NCI-H1436 (cell line): ENCODE results near the gene INTS14.
A peak's percentile ranks its signal among the peaks of the same experiment; 100 is the strongest.

ENCODE experiments used
- DNase-seq: peaks from one replicate; lab custom pipeline; 2025; lab: John Stamatoyannopoulos, UW

Gene INTS14

DNA sequence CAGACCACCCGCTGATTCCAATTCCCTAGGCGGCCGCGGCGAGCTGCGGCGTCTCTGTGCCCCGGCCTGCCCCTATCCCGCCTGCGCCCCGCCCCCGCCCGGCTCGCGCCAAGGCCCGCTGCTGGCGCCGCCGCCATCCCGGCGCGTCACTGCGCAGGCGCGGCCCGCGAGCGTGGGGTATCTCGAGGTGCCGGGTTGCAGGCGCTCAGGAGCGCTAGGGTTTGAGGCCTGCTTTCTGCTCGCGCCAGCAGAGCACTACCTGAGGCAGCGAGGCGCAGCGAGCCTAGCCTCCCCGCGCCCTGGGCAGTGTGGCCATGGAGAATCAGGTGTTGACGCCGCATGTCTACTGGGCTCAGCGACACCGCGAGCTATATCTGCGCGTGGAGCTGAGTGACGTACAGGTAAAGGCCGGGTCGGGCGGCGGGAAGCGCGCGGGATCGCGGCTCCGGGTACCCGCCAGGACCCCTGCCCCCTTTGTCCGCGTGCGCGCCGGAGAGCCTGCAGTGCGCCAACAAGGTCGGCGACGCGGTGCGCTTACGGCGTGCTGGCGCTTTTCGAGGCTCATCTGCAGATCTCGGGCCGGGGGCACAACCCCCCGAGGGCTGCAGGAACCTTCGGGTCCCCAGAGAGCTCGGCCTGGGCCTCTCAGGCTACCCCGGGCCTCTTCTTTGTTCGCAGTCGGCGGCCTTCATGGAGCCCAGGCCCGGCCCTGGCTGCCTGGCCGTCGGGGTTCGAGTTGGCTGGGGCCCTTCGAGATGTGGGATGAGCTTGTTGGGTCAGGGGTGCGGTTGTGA, 80.4 kb downstream of the INTS14 start, which contains the start of gene HACD3:
HACD3 (plus strand) TSS at position 146 of the 794 bp plus-strand sequence; CDS start at position 315, 169 bp downstream.
- DNase-seq, result peak; percentile 85

GRCh38 chr15:65529762-65530317, 81.1 kb downstream of the INTS14 start:
- DNase-seq, result no peak
